ENCODE data around the gene CMC1.

Gene CMC1

DNA sequence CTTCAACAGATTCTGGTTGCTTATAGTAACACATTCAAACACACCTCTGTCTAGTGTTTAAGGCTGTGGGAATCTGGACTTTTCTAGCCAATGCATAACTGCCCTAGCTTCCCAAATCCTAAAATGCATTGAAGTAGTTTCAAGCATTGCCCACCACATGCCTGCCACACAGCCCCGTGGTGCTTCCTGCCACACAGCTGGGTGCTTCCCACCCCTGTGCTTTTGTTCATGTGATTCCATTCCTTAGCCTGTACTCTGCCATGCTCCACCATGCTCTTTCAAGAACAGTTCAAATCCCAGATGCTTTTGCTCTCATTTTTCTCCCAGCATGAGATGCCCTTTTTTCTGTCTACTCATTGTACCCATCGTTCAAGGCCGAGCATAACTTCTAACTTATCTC, 2.3 kb upstream of the CMC1 start:
- Histone ChIP-seq H3K9ac (ENCODE audit: low read length) (no peak overlapping the region), H3K27ac (ENCODE audit: low read depth, low read length, poor library complexity, severe bottlenecking) (no peak overlapping the region), H3K27me3 (ENCODE audit: insufficient read depth, low read length) (no peaks in the 10 kb centered on the region), H3K9me2 (ENCODE audit: low read depth, low read length) (no peaks in the 10 kb centered on the region), H3K36me3 (ENCODE audit: insufficient read depth, low read length) (no peaks in the 10 kb centered on the region), H3K79me2 (ENCODE audit: insufficient read depth, low read length) (peaks cover 16% of the 10 kb centered on the region), H2AFZ (ENCODE audit: low read length) (no peak overlapping the region), H3F3A (ENCODE audit: insufficient read depth, low read length) (no peaks in the 10 kb centered on the region), H3K9me3 (ENCODE audit: low read length) (no peaks in the 10 kb centered on the region), H3K4me1 (ENCODE audit: insufficient read depth, low read length, severe bottlenecking) (peaks cover 27% of the 10 kb centered on the region), H3K4me3 (ENCODE audit: low read depth, low read length, poor library complexity, severe bottlenecking) (no peak overlapping the region), H3K4me2 (ENCODE audit: low read length) (no peak overlapping the region), H4K20me1 (ENCODE audit: insufficient read depth, low read length) (no peaks in the 10 kb centered on the region)
- TF ChIP-seq EZH2 (IDR thresholded peaks at IDR 0.05; ENCODE audit: borderline replicate concordance, low read length) (no peak), CTCF (IDR thresholded peaks at IDR 0.05; ENCODE audit: low read length) (no peak)

- Histone ChIP-seq H3K36me3 (ENCODE audit: insufficient read depth, low read length) (no peaks in the 10 kb centered on the region), H3F3A (ENCODE audit: insufficient read depth, low read length) (no peaks in the 10 kb centered on the region), H3K9me3 (ENCODE audit: low read length) (no peaks in the 10 kb centered on the region), H3K4me1 (ENCODE audit: insufficient read depth, low read length, severe bottlenecking) (peaks cover 27% of the 10 kb centered on the region), H4K20me1 (ENCODE audit: insufficient read depth, low read length) (no peaks in the 10 kb centered on the region), H3K27ac (ENCODE audit: low read depth, low read length, poor library complexity, severe bottlenecking) (peak overlapping the region; percentile 17), H3K27me3 (ENCODE audit: insufficient read depth, low read length) (no peaks in the 10 kb centered on the region), H2AFZ (ENCODE audit: low read length) (peak overlapping the region; percentile 95), H3K9ac (ENCODE audit: low read length) (peak overlapping the region; percentile 94; the same call in 1 of the 2 replicates), H3K4me2 (ENCODE audit: low read length) (peak overlapping the region; percentile 91), H3K79me2 (ENCODE audit: insufficient read depth, low read length) (peaks cover 26% of the 10 kb centered on the region), H3K4me3 (ENCODE audit: low read depth, low read length, poor library complexity, severe bottlenecking) (peak overlapping the region; percentile 88), H3K9me2 (ENCODE audit: low read depth, low read length) (no peaks in the 10 kb centered on the region)
- TF ChIP-seq EZH2 (IDR thresholded peaks at IDR 0.05; ENCODE audit: borderline replicate concordance, low read length) = no peak
- no peak for TF ChIP-seq CTCF (IDR thresholded peaks at IDR 0.05; ENCODE audit: low read length)
Observed at GRCh38 chr3:28240441-28240840, 978 bp upstream of the CMC1 start.

DNA sequence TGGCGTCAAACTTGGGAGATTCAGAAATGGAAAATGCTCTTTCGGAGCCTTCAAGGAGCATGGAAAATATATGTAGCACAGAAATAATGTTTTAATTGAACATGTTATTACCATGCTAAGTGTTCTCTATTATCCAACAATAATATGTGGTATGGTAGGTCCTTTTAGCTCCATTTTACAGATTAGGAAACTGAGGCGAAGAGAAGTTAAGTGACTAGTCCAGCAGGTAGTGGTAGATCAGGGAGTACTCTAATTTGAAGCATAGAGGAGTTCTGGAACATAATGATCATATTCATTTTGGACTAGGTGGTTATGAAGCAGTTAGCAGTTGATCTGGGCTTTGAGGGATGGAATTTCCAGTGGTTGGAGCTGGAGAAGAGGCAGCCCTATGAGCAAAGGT, 1.1 kb downstream of the CMC1 start:
- peaks cover 28% of the 10 kb centered on the region for H3K4me1 ChIP-seq (ENCODE audit: insufficient read depth, low read length, severe bottlenecking)
- no peaks in the 10 kb centered on the region for H3K27me3 ChIP-seq (ENCODE audit: insufficient read depth, low read length)
- no peaks in the 10 kb centered on the region for H3K9me3 ChIP-seq (ENCODE audit: low read length)
- TF ChIP-seq CTCF (IDR thresholded peaks at IDR 0.05; ENCODE audit: low read length) (no peak), EZH2 (IDR thresholded peaks at IDR 0.05; ENCODE audit: borderline replicate concordance, low read length) (no peak)
- peak overlapping the region; percentile 91 for H3K4me2 ChIP-seq (ENCODE audit: low read length)
- no peaks in the 10 kb centered on the region for H4K20me1 ChIP-seq (ENCODE audit: insufficient read depth, low read length)
- no peaks in the 10 kb centered on the region for H3F3A ChIP-seq (ENCODE audit: insufficient read depth, low read length)
- no peaks in the 10 kb centered on the region for H3K9me2 ChIP-seq (ENCODE audit: low read depth, low read length)
- peak overlapping the region; percentile 94 for H3K9ac ChIP-seq (ENCODE audit: low read length)
- peaks cover 41% of the 10 kb centered on the region for H3K79me2 ChIP-seq (ENCODE audit: insufficient read depth, low read length)
- no peak overlapping the region for H3K27ac ChIP-seq (ENCODE audit: low read depth, low read length, poor library complexity, severe bottlenecking)
- no peaks in the 10 kb centered on the region for H3K36me3 ChIP-seq (ENCODE audit: insufficient read depth, low read length)
- no peak overlapping the region for H2AFZ ChIP-seq (ENCODE audit: low read length)
- H3K4me3 ChIP-seq (ENCODE audit: low read depth, low read length, poor library complexity, severe bottlenecking) = peak overlapping the region; percentile 88
